ENCODE results near the gene EXOC3L1.
A peak's percentile ranks its signal among the peaks of the same experiment; 100 is the strongest.

The EXOC3L1 gene

DNA sequence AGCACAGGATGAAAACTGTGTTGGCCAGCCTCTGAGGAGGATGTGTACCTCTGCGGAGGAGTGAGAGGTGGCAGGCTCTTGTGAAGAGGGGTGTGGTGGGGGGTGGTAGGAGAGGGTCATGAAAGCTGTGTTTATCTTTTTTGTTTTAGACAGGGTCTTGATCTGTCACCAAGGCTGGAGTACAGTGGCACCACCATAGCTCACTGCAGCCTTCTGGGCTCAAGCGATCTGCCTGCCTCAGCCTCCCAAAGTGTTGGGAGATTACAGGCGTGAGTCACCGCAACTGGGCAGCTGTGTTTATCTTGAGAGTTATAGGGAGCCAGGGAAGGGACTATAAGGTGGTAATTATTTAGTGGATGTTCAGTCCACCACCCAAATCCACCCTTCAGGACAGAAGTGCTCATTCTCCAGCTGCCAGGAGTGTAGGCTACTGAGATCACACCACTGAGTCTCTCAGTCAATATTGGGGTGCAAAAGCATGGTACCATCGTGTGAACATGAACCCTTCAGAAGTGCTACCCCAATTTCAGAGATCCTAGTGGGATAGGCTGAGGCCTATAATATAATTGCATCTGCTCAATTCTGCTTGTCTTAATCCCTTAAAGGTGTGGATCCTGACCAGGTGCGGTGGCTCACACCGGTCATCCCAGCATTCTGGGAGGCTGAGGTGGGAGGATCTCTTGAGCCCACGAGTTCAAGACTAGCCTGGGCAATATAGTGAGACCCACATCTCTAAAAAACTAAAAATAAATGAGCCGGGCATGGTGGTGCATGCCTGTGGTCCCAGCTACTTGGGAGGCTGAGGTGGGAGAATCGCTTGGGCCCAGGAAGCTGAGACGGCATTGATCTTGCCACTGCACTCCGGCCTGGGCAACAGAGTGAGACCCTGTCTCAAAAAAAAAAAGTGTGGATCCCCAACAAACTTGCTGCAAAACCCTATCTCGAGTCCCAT, 788 bp upstream of the EXOC3L1 start:
- Histone ChIP-seq H3K4me3 (ENCODE audit: low read length) (no peak overlapping the region), H3K36me3 (ENCODE audit: control insufficient read depth, insufficient read depth, low read length) (peaks cover 11% of the 10 kb centered on the region), H3K4me1 (ENCODE audit: control insufficient read depth, insufficient read depth, low read length) (peaks cover 12% of the 10 kb centered on the region), H3K9ac (ENCODE audit: low read length) (no peak overlapping the region), H3K27ac (ENCODE audit: low read depth, low read length) (no peak overlapping the region), H3K27me3 (ENCODE audit: control insufficient read depth, insufficient read depth, low read length) (no peaks in the 10 kb centered on the region)

DNA sequence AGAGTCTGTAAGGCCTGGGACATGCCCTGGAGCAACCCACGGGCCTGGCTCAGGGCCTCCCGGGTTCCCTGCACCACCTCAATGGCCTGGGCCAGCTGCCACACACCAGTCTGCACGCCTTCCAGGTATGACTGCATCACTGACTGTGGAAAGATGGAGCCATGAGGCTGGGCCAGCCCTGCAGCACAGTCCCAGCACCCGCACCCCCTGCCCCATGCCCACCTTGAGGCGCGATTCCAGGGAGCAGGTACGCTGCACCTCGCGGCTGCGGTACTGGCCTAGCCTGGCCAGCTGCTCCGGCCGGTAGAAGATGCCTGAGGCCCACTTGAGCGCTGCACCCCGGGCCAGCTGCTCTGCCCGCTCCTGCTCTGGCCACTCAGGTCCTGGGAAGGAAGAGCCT, 1.1 kb downstream of the EXOC3L1 start:
- Histone ChIP-seq H3K36me3 (ENCODE audit: control insufficient read depth, insufficient read depth, low read length) (no peaks in the 10 kb centered on the region), H3K4me3 (ENCODE audit: low read length) (no peak overlapping the region), H3K9ac (ENCODE audit: low read length) (no peak overlapping the region), H3K27me3 (ENCODE audit: control insufficient read depth, insufficient read depth, low read length) (no peaks in the 10 kb centered on the region), H3K4me1 (ENCODE audit: control insufficient read depth, insufficient read depth, low read length) (peaks cover 12% of the 10 kb centered on the region), H3K27ac (ENCODE audit: low read depth, low read length) (no peak overlapping the region)

DNA sequence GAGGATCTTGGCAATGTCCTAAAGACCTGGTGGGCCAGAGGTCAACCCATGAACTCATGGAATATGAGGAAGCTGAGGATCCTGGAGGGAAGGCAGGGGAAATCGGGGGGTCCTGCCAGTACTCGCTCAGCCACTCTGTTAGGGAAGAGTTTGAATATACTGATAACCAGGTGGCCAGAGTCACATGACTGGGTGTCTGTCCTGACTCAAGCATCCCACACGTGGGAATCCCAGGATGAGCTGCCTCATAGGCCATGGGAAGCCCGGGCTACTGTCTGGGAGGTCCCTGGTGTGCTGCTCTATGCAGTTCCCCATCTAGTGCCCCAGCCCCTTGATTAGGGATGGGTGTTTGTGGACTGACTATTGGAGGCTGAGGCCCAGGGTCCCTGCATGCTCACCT, 1.6 kb downstream of the EXOC3L1 start:
- H3K27ac ChIP-seq (ENCODE audit: low read depth, low read length), result no peak overlapping the region
- H3K36me3 ChIP-seq (ENCODE audit: control insufficient read depth, insufficient read depth, low read length), result no peaks in the 10 kb centered on the region
- H3K9ac ChIP-seq (ENCODE audit: low read length), result no peak overlapping the region
- H3K4me3 ChIP-seq (ENCODE audit: low read length), result no peak overlapping the region
- no peaks in the 10 kb centered on the region for H3K27me3 ChIP-seq (ENCODE audit: control insufficient read depth, insufficient read depth, low read length)
- H3K4me1 ChIP-seq (ENCODE audit: control insufficient read depth, insufficient read depth, low read length), result peaks cover 10% of the 10 kb centered on the region

DNA sequence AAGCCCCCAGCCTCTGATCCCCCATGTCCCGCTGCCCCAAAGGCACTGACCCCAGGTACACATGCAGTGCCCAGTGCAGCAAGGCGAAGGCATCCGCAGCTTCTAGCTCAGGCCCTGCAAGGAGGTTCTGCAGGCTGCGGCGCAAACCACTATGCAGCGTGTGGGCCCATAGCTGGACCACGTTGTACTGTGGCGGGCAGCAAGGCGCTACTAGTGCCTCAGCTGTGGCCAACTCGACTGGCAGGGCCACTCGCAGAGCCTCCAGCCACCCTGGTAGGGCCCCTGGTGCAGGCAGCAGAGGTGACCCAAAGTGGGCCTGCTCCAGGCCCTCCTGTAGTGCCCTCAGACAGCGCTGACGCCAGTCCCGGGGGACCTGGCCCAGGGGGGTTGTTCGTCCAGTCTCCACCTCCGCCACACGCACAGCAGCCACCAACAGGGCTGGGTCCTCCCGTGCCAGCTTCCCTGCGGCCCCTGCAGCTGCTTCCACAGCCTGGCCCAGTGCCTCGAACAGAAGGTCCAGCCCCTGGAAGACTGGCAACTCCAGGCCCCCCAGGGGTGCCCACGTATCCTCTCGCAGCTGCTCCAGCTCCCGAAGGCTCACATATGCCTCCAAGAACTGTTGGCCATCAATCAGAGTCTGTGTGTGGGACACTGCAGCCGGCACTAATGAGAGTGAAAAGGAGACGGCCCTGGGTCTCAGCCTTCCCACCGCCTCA, 2.6 kb downstream of the EXOC3L1 start:
- Histone ChIP-seq H3K36me3 (ENCODE audit: control insufficient read depth, insufficient read depth, low read length) (no peaks in the 10 kb centered on the region), H3K4me1 (ENCODE audit: control insufficient read depth, insufficient read depth, low read length) (peaks cover 5% of the 10 kb centered on the region), H3K27me3 (ENCODE audit: control insufficient read depth, insufficient read depth, low read length) (no peaks in the 10 kb centered on the region), H3K9ac (ENCODE audit: low read length) (no peak overlapping the region), H3K27ac (ENCODE audit: low read depth, low read length) (no peak overlapping the region), H3K4me3 (ENCODE audit: low read length) (no peak overlapping the region)

DNA sequence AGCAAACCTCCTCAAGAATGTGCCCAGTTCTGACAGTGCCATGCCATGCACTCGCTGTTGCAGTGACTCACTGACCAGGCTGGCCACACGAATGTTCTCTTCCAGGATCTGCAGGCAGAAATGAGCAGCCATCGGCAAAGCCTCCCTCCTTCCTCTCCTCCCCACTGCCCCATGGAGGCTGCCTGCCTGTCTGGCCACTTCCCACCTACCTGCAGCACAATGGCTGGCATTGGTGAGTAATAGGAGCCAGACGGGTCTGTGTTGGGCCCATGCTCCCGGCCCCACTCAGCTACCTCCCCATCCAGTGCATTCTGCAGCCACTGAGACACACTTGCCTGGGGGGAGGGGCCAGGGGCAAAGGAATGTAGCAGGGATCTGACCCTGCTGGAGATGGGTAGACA, 3.4 kb downstream of the EXOC3L1 start:
- Histone ChIP-seq H3K36me3 (ENCODE audit: control insufficient read depth, insufficient read depth, low read length) (no peaks in the 10 kb centered on the region), H3K4me1 (ENCODE audit: control insufficient read depth, insufficient read depth, low read length) (peaks cover 5% of the 10 kb centered on the region), H3K4me3 (ENCODE audit: low read length) (no peak overlapping the region), H3K9ac (ENCODE audit: low read length) (no peak overlapping the region), H3K27ac (ENCODE audit: low read depth, low read length) (no peak overlapping the region), H3K27me3 (ENCODE audit: control insufficient read depth, insufficient read depth, low read length) (no peaks in the 10 kb centered on the region)

DNA sequence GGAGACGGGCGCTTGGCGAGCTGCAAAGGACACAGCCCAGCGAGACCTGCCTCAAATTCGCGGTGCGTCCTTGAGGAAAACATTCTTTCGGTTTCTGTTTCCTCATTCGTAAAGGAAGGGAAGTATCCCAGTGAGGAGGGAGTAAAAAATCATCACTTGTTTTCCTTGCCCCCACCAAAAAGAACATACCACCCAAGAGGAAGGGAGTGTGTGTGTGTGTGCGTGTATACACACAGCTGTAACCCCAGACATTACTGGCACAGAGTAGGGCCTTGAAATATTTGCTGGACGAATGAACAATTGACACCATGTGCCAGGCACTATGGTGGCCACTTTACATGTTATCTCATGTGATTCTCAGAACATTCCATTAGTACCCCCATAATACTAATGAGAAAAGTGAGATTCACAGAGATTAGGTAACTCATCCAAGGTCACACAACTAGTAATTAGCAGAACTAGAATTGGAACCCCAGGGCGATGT, 4.2 kb downstream of the EXOC3L1 start:
- Histone ChIP-seq H3K36me3 (ENCODE audit: control insufficient read depth, insufficient read depth, low read length) (no peaks in the 10 kb centered on the region), H3K27ac (ENCODE audit: low read depth, low read length) (no peak overlapping the region), H3K27me3 (ENCODE audit: control insufficient read depth, insufficient read depth, low read length) (no peaks in the 10 kb centered on the region), H3K4me3 (ENCODE audit: low read length) (peak overlapping the region; percentile 71), H3K4me1 (ENCODE audit: control insufficient read depth, insufficient read depth, low read length) (peaks cover 5% of the 10 kb centered on the region), H3K9ac (ENCODE audit: low read length) (no peak overlapping the region)

DNA sequence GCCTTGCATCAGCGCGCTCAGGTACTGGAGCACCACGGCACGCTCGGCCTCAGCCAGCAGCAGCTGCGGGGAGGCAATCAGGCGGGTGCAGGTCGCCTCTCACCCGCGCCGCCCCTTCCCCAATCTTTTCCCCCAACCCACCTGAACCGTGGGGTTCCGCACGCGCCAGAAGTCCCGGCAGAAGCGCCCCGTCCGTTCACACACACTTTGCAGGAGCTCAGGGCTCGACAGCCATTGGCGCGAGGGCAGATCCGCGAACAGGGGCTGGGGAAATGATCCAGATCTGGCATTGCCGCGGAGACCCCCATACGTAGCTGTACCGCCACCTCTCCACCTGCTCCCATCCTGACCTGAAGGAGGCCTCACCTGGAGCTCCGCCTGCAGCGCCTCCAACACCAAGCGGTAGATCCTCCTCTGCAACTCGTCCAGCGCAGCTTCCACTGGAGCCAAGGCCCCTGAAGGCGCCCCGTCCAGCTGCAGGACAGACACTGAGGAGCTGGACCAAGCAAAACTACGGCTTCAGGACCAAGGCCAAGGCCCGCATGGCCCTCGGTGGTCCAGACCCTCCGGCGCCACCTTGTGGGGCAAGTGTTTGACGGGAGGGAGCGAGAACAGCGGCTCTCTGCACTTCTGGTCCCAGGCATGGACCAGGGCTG, 4.8 kb downstream of the EXOC3L1 start:
- H3K27ac ChIP-seq (ENCODE audit: low read depth, low read length), result no peak overlapping the region
- peaks cover 5% of the 10 kb centered on the region for H3K4me1 ChIP-seq (ENCODE audit: control insufficient read depth, insufficient read depth, low read length)
- no peaks in the 10 kb centered on the region for H3K36me3 ChIP-seq (ENCODE audit: control insufficient read depth, insufficient read depth, low read length)
- H3K27me3 ChIP-seq (ENCODE audit: control insufficient read depth, insufficient read depth, low read length), result no peaks in the 10 kb centered on the region
- no peak overlapping the region for H3K9ac ChIP-seq (ENCODE audit: low read length)
- peak overlapping the region; percentile 71 for H3K4me3 ChIP-seq (ENCODE audit: low read length)

DNA sequence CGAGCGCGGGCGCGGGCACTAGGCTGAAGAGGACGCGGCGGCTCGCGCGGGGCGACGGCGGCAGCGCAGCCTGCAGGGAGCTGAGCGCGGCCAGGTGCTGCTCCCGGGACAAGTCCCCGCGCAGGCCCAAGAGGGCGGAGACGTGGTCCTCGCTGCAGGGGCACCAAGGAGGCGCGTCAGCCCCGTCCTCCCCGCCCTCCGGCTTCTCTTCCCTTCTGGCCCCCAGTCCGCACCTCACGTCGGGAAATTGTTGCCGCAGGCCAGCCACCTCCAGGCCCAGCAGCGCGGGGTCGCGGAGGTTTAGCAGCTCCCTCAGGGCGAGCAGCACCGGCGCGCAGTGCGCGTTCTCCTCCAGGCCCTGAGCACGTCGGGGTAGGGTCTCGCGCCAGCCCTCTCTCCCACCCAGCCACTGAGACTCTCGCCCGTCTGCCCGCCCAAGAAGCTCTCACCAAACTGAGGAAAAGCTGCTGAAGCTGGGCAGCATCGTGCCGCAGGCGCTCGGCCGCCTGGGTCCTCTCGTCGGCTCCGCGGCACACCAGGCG, 5.4 kb downstream of the EXOC3L1 start:
- Histone ChIP-seq H3K4me3 (ENCODE audit: low read length) (peak overlapping the region; percentile 71), H3K27ac (ENCODE audit: low read depth, low read length) (peak overlapping the region; percentile 93), H3K4me1 (ENCODE audit: control insufficient read depth, insufficient read depth, low read length) (peaks cover 5% of the 10 kb centered on the region), H3K36me3 (ENCODE audit: control insufficient read depth, insufficient read depth, low read length) (no peaks in the 10 kb centered on the region), H3K9ac (ENCODE audit: low read length) (peak overlapping the region; percentile 58), H3K27me3 (ENCODE audit: control insufficient read depth, insufficient read depth, low read length) (no peaks in the 10 kb centered on the region)

DNA sequence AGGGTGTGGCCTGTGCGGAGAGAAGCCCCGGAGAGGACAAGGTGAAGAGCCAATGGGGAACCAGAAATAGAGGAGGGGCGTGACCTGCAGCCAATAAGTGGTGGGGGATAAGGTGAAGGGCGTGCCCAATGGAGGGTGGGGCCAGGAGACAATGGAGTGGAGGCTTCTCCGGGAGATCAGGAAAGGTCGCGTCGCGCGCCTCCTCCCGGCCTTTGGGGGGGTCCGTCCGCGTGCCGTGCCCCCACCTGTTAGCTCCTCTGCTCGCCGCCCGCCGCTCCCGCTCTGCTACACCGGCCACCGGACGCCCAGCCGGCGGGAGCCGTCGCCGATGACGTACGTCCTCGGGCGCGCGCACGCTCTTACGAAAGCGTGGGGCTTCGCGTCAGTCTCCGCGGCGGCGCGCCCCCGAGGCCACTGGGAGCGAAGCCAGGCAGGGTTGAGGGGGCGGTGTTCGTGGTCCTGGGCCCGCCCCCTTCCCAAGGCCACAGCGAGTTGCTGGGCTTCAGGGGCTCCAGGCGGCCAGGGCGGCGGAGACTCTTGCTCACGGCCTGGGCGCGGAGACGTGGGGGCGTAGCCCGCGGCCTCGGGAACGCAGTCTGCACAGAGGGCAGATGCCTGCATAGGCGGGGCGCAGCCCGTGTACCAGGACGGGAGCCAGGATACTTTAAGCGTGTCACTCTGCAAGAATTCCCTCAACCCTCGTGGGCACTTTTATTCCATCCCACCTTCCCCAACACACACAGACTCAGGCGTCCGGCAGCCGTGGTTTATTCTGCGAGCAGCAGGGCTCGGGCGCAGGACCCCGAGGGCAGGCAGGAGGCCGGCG, 6.1 kb downstream of the EXOC3L1 start, which contains the start of gene MATCAP1:
MATCAP1 (minus strand) TSS at position 337 of the 826 bp plus-strand sequence. CDS start 3,353 bp downstream, outside the sequence.
- Histone ChIP-seq H3K27ac (ENCODE audit: low read depth, low read length) (peak within 1 kb of the TSS; percentile 93), H3K36me3 (ENCODE audit: control insufficient read depth, insufficient read depth, low read length) (no peaks in the 10 kb centered on the region), H3K4me1 (ENCODE audit: control insufficient read depth, insufficient read depth, low read length) (peaks cover 5% of the 10 kb centered on the region), H3K9ac (ENCODE audit: low read length) (peak within 1 kb of the TSS; percentile 67), H3K27me3 (ENCODE audit: control insufficient read depth, insufficient read depth, low read length) (no peaks in the 10 kb centered on the region), H3K4me3 (ENCODE audit: low read length) (peak within 1 kb of the TSS; percentile 71)

DNA sequence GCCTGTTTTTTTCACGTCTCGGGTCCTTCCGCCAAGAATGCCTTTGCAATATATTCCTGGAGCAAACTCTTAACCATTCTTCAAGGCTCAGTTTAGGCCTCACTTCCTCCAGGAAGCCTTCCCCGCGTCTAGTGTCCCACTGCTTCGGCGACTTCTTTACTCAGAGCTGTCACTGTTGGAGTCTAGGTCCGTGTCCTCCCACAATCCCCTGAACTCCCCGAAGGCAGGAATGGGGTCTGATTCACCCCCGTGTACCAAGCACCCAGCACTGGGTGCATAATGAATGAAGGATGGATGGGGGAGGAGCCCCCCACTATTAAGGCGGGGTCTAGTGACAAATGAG, 6.7 kb downstream of the EXOC3L1 start:
- Histone ChIP-seq H3K9ac (ENCODE audit: low read length) (no peak overlapping the region), H3K4me3 (ENCODE audit: low read length) (peak overlapping the region; percentile 71), H3K27ac (ENCODE audit: low read depth, low read length) (peak overlapping the region; percentile 93), H3K36me3 (ENCODE audit: control insufficient read depth, insufficient read depth, low read length) (no peaks in the 10 kb centered on the region), H3K27me3 (ENCODE audit: control insufficient read depth, insufficient read depth, low read length) (no peaks in the 10 kb centered on the region), H3K4me1 (ENCODE audit: control insufficient read depth, insufficient read depth, low read length) (peaks cover 5% of the 10 kb centered on the region)

DNA sequence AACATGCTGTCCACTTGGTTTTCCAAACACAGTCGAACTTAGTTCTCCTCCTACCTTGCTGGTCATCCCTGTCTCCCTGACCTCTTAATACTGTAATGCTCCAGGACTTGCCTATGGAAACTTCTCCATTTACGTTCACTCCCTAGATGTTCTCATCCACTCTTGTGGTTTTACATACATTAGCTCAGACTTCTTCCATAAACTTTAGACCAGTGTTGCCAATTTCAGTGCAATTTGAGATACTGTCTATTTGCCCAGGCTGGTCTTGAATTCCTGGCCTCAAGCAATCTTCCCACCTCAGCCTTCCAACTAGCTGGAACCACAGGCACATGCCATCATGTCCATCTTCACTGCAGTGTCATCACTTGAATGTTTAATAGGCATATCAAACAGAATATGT, 7.6 kb downstream of the EXOC3L1 start:
- Histone ChIP-seq H3K27ac (ENCODE audit: low read depth, low read length) (no peak overlapping the region), H3K9ac (ENCODE audit: low read length) (no peak overlapping the region), H3K27me3 (ENCODE audit: control insufficient read depth, insufficient read depth, low read length) (no peaks in the 10 kb centered on the region), H3K4me3 (ENCODE audit: low read length) (no peak overlapping the region), H3K36me3 (ENCODE audit: control insufficient read depth, insufficient read depth, low read length) (no peaks in the 10 kb centered on the region), H3K4me1 (ENCODE audit: control insufficient read depth, insufficient read depth, low read length) (peaks cover 5% of the 10 kb centered on the region)

Measured in rectal smooth muscle tissue (tissue), 1 donor.